Karpas-422 (cell line): ENCODE results near the gene ITPKC. TPM values are rescaled to one million over a fixed set of nuclear protein-coding genes. Genes with fewer than 3 reads are reported as not detected.
A peak's percentile ranks its signal among the peaks of the same experiment; 100 is the strongest.

ENCODE experiments used
- DNase-seq: peaks from one replicate; pipeline ENCODE4 v3.0.0-alpha.2; 2015
- H2AFZ ChIP-seq: fragments of 200-600 bp; sonication (generic); 2 replicates; pipeline ENCODE4 v1.6.1; 2014; ENCODE audit warnings: antibody characterized with exemption, low read length, mixed read lengths
- H3K27ac ChIP-seq: fragments of 200-600 bp; sonication (generic); 2 replicates; pipeline ENCODE4 v1.5.1; 2014; ENCODE audit warnings: mild to moderate bottlenecking, low read length, moderate library complexity
- H3K27me3 ChIP-seq: fragments of 200-600 bp; sonication (generic); 2 replicates; pipeline ENCODE4 v1.6.1; 2014; ENCODE audit warnings: low read length, mixed read lengths
- H3K36me3 ChIP-seq: fragments of 200-600 bp; sonication (generic); 2 replicates; pipeline ENCODE4 v1.6.1; 2014; ENCODE audit warnings: low read length, mixed read lengths; ENCODE audit not compliant: insufficient read depth
- H3K4me1 ChIP-seq: fragments of 200-600 bp; sonication (generic); 2 replicates; pipeline ENCODE4 v1.6.1; 2014; ENCODE audit warnings: mild to moderate bottlenecking, low read length, mixed read lengths
- H3K4me2 ChIP-seq: fragments of 200-600 bp; sonication (generic); 2 replicates; pipeline ENCODE4 v1.6.1; 2014; ENCODE audit warnings: low read length, low read depth, mild to moderate bottlenecking; ENCODE audit not compliant: poor library complexity, severe bottlenecking
- H3K4me3 ChIP-seq: fragments of 200-600 bp; sonication (generic); 2 replicates; pipeline ENCODE4 v1.5.1; 2014; ENCODE audit warnings: mild to moderate bottlenecking, antibody characterized with exemption, low read length, mixed read lengths
- H3K79me2 ChIP-seq: fragments of 200-600 bp; sonication (generic); 2 replicates; pipeline ENCODE4 v1.6.1; 2014; ENCODE audit warnings: mild to moderate bottlenecking, low read length, mixed read lengths
- H3K9ac ChIP-seq: fragments of 200-600 bp; sonication (generic); 2 replicates; pipeline ENCODE4 v1.6.0; 2014; ENCODE audit warnings: low read length
- H3K9me2 ChIP-seq: fragments of 200-600 bp; sonication (generic), shearing (Covaris generic); replicated peaks from 2 replicates; pipeline ENCODE4 v1.6.0; 2014; ENCODE audit warnings: mild to moderate bottlenecking, low read length, moderate library complexity; ENCODE audit not compliant: insufficient read depth
- H3K9me3 ChIP-seq: fragments of 300-700, 200-600 bp; sonication (generic); 2 replicates; pipeline ENCODE4 v1.6.1; 2014; ENCODE audit warnings: low read length, mixed read lengths
- H4K20me1 ChIP-seq: fragments of 200-600 bp; sonication (generic); 2 replicates; pipeline ENCODE4 v1.6.1; 2014; ENCODE audit warnings: mild to moderate bottlenecking, antibody characterized with exemption, low read length, low read depth; ENCODE audit not compliant: insufficient read depth
- total RNA-seq: library from RNA; depleted of rRNA; stranded (reverse); fragments of >200 nt; shearing (Covaris generic); gene quantifications from 2 replicates; pipeline ENCODE4 v1.2.3, GENCODE V29; 2014; ENCODE audit warnings: low replicate concordance

Gene ITPKC
- total RNA-seq, 1 experiment from 2014 or later, result 5.9 TPM

DNA sequence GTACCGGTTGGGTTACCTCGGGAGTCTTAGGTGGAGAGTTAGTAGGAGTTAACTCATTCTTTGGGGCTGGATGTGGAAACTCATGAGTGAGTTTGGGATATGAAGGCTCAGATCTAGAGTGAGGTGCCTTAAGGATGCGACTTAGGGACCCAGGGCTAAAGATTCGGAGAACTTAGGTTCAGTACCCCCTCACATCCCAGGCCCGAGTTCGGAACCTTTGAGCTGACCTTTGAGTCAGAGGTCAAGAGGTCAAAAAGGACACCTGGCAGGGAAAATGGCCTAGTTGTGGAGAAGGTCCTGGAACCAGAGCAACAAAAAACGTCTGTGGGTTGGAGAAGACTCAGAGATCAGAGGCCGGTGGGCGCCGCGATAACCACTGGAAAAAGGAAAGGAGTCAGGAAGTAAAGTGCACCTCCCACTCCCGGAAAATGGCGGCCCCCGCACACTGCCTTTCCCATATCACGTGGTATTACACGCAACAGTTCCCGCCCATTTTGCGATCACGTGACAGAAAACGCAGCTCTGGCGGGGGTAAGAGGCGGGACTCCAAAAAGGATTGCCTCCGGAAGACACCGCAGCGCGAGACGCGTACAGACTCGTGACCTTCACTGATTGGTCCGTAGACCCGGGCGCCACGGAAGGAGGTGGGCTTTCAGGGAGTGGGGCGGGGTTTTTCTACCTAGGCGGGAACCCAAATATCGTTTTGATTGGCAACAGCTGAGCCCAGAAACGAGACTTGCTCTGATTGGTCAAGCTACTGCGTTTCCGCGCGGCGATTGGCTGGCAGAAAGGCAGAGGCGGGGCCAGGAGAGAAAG, 33.4 kb downstream of the ITPKC start, which contains the start of gene ACTMAP:
TSS of gene ACTMAP (minus strand) at position 420 of the 816 bp plus-strand sequence. CDS start 674 bp downstream, outside the sequence.
- Histone ChIP-seq H3K4me2 (peak within 1 kb of the TSS; percentile 89), H3K9me2 (no peaks in the 10 kb centered on the region), H3K4me3 (peak within 1 kb of the TSS; percentile 93), H3K27ac (peak within 1 kb of the TSS; percentile 86), H3K9ac (peak within 1 kb of the TSS; percentile 96), H3K36me3 (peaks cover 7% of the 10 kb centered on the region), H4K20me1 (peaks cover 10% of the 10 kb centered on the region), H3K79me2 (peaks cover 66% of the 10 kb centered on the region), H3K4me1 (peaks cover 50% of the 10 kb centered on the region), H3K27me3 (no peaks in the 10 kb centered on the region), H3K9me3 (no peaks in the 10 kb centered on the region), H2AFZ (peak within 1 kb of the TSS; percentile 80; the same call in 1 of the 2 replicates)
- DNase-seq, result peak; percentile 100

DNA sequence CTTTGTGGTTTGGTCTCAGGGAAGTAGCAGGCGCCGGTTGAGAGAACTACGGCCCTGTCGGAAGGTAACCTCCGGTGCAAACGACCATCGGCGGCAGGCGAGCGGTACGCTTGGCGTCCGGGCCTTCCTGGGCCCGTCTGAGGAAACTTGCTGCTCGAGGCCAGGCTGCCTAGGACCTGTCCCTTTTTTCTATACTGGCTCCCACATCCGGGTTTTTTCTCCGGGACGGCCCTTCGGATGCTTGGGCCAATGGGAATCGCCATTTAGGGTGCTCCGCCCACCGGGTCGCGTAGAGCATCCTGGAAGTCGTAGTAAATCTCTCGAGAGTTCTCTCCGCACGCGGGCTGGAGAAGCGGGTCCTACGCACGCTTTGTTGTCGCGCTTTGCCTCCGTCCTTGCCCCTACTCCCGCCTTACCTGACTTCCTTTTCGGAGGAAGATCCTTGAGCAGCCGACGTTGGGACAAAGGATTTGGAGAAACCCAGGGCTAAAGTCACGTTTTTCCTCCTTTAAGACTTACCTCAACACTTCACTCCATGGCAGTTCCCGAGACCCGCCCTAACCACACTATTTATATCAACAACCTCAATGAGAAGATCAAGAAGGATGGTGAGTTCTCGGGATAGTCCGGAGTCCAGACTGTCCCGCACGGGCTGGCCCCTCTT, 34.1 kb downstream of the ITPKC start, which contains the start of gene SNRPA:
TSS of gene SNRPA (plus strand) at position 330 of the 664 bp plus-strand sequence. CDS start at position 536, 206 bp downstream.
- peak; percentile 99 for DNase-seq
- H3K4me2 ChIP-seq, result peak within 1 kb of the TSS; percentile 89
- H3K27ac ChIP-seq, result peak within 1 kb of the TSS; percentile 86
- H3K4me1 ChIP-seq, result peaks cover 58% of the 10 kb centered on the region
- peaks cover 15% of the 10 kb centered on the region for H3K36me3 ChIP-seq
- peak within 1 kb of the TSS; percentile 93 for H3K4me3 ChIP-seq
- H3K9me3 ChIP-seq, result no peaks in the 10 kb centered on the region
- H2AFZ ChIP-seq, result peak within 1 kb of the TSS; percentile 80; the same call in 1 of the 2 replicates
- peak within 1 kb of the TSS; percentile 96 for H3K9ac ChIP-seq
- H3K27me3 ChIP-seq, result no peaks in the 10 kb centered on the region
- peaks cover 18% of the 10 kb centered on the region for H4K20me1 ChIP-seq
- H3K79me2 ChIP-seq, result peaks cover 74% of the 10 kb centered on the region
- no peaks in the 10 kb centered on the region for H3K9me2 ChIP-seq

GRCh38 chr19:40752257-40752781, 35.4 kb downstream of the ITPKC start:
- no peaks in the 10 kb centered on the region for H3K9me2 ChIP-seq
- peaks cover 24% of the 10 kb centered on the region for H3K36me3 ChIP-seq
- H3K27me3 ChIP-seq, result no peaks in the 10 kb centered on the region
- no peak overlapping the region for H2AFZ ChIP-seq
- peaks cover 58% of the 10 kb centered on the region for H3K4me1 ChIP-seq
- H4K20me1 ChIP-seq, result peaks cover 30% of the 10 kb centered on the region
- peak overlapping the region; percentile 93 for H3K4me3 ChIP-seq
- H3K4me2 ChIP-seq, result peak overlapping the region; percentile 89
- H3K9ac ChIP-seq, result peak overlapping the region; percentile 95
- peak overlapping the region; percentile 86 for H3K27ac ChIP-seq
- no peak for DNase-seq
- H3K79me2 ChIP-seq, result peaks cover 87% of the 10 kb centered on the region
- no peaks in the 10 kb centered on the region for H3K9me3 ChIP-seq

GRCh38 chr19:40754611-40755247, 37.8 kb downstream of the ITPKC start:
- Histone ChIP-seq H3K27ac (peak overlapping the region; percentile 28; the same call in 1 of the 2 replicates), H3K9ac (peak overlapping the region; percentile 39; the same call in 1 of the 2 replicates), H2AFZ (no peak overlapping the region), H3K9me3 (no peaks in the 10 kb centered on the region), H3K27me3 (no peaks in the 10 kb centered on the region), H4K20me1 (peaks cover 39% of the 10 kb centered on the region), H3K4me3 (peak overlapping the region; percentile 16; the same call in 1 of the 2 replicates), H3K79me2 (peaks cover 78% of the 10 kb centered on the region), H3K4me1 (peaks cover 37% of the 10 kb centered on the region), H3K9me2 (no peaks in the 10 kb centered on the region), H3K36me3 (peaks cover 38% of the 10 kb centered on the region), H3K4me2 (peak overlapping the region; percentile 38)
- no peak for DNase-seq

GRCh38 chr19:40755248-40755624, 38.3 kb downstream of the ITPKC start:
- Histone ChIP-seq H3K9me2 (no peaks in the 10 kb centered on the region), H3K36me3 (peaks cover 43% of the 10 kb centered on the region), H3K79me2 (peaks cover 74% of the 10 kb centered on the region), H4K20me1 (peaks cover 39% of the 10 kb centered on the region), H3K4me3 (no peak overlapping the region), H3K4me1 (peaks cover 32% of the 10 kb centered on the region), H3K27me3 (no peaks in the 10 kb centered on the region), H2AFZ (no peak overlapping the region), H3K9me3 (no peaks in the 10 kb centered on the region), H3K4me2 (peak overlapping the region; percentile 38), H3K9ac (no peak overlapping the region), H3K27ac (no peak overlapping the region)
- no peak for DNase-seq

GRCh38 chr19:40755791-40756190, 38.9 kb downstream of the ITPKC start:
- H3K9ac ChIP-seq, result no peak overlapping the region
- H3K9me2 ChIP-seq, result no peaks in the 10 kb centered on the region
- peaks cover 43% of the 10 kb centered on the region for H4K20me1 ChIP-seq
- H3K79me2 ChIP-seq, result peaks cover 74% of the 10 kb centered on the region
- peaks cover 48% of the 10 kb centered on the region for H3K36me3 ChIP-seq
- no peaks in the 10 kb centered on the region for H3K9me3 ChIP-seq
- no peak overlapping the region for H2AFZ ChIP-seq
- H3K27me3 ChIP-seq, result no peaks in the 10 kb centered on the region
- H3K4me3 ChIP-seq, result no peak overlapping the region
- H3K4me1 ChIP-seq, result peaks cover 32% of the 10 kb centered on the region
- no peak overlapping the region for H3K4me2 ChIP-seq
- no peak for DNase-seq
- H3K27ac ChIP-seq, result no peak overlapping the region

- Histone ChIP-seq H2AFZ (no peak overlapping the region), H3K4me2 (no peak overlapping the region), H3K27ac (no peak overlapping the region), H3K36me3 (peaks cover 55% of the 10 kb centered on the region), H3K4me3 (no peak overlapping the region), H3K9me2 (no peaks in the 10 kb centered on the region), H3K79me2 (peaks cover 68% of the 10 kb centered on the region), H4K20me1 (peaks cover 46% of the 10 kb centered on the region), H3K4me1 (peaks cover 32% of the 10 kb centered on the region), H3K9ac (no peak overlapping the region), H3K9me3 (no peaks in the 10 kb centered on the region), H3K27me3 (no peaks in the 10 kb centered on the region)
- DNase-seq, result no peak
Observed at GRCh38 chr19:40756502-40757110, 39.7 kb downstream of the ITPKC start.
